ENCODE results near the gene CLDN2.

DNA sequence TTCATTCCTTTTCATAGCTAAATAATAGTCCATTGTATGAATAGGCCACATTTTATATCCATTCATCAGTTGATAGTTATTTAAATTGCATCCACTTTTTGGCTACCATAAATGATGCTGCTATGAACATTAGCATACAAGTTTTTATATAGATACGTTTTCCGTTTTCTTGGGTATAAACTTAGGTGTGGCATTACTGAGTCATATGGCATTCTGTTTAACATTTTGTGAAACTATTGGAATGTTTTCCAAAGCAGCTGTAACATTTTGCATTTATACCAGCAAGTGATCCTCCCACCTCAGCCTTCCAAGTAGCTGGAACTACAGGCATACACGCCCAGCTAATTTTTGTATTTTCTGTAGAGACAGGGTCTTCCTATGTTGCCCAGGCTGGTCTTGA, 26.3 kb downstream of the CLDN2 start:
- TF ChIP-seq, protein P1, sequence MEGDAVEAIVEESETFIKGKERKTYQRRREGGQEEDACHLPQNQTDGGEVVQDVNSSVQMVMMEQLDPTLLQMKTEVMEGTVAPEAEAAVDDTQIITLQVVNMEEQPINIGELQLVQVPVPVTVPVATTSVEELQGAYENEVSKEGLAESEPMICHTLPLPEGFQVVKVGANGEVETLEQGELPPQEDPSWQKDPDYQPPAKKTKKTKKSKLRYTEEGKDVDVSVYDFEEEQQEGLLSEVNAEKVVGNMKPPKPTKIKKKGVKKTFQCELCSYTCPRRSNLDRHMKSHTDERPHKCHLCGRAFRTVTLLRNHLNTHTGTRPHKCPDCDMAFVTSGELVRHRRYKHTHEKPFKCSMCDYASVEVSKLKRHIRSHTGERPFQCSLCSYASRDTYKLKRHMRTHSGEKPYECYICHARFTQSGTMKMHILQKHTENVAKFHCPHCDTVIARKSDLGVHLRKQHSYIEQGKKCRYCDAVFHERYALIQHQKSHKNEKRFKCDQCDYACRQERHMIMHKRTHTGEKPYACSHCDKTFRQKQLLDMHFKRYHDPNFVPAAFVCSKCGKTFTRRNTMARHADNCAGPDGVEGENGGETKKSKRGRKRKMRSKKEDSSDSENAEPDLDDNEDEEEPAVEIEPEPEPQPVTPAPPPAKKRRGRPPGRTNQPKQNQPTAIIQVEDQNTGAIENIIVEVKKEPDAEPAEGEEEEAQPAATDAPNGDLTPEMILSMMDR (IDR thresholded peaks at IDR 0.05; ENCODE audit: low read length): no peak
- no peak for TF ChIP-seq EZH2 (IDR thresholded peaks at IDR 0.05; ENCODE audit: borderline replicate concordance, low read length)
